HG02852 (cell line): ENCODE measurements around the gene NDST1.

Experiments
- ATAC-seq: cut with Tn5 transposase; IDR thresholded peaks from one replicate; pipeline ENCODE4 v1.9.1; 2021; ENCODE audit warnings: mild to moderate bottlenecking, moderate library complexity; ENCODE audit not compliant: unreplicated experiment

Gene NDST1

DNA sequence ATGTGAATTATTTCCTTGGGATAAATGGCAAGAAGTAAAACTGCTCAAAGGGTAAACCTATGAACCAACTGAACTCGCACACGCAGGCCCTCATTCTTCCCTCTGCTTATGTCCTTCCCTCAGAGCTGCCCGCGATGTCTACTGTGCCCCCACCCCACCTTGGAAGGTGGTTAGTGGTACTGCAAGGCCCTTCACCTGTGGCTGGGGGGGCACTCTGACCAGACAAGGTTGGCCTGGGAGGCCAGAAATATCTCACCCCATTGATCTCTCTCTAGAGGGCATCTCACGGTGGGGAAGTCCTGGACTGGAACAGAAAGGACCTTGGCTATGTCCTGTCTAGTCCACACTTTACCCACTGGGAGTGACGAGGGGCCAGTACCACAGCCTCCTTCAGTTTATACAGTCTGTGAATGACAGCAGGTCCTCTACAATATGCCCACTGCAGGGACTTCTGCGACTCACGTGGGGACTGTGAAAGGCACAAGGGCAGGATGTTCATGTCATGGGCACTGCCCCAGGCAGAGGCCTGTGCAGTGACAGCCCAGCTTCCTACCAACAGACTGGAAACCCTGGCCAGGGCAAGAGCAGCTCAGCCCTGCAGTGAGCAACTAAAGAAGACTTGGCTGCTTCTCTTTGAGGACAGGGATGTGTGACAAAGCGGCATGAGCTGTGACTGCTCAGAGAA is 75.8 kb downstream of the NDST1 start:
- ATAC-seq, result no peak

DNA sequence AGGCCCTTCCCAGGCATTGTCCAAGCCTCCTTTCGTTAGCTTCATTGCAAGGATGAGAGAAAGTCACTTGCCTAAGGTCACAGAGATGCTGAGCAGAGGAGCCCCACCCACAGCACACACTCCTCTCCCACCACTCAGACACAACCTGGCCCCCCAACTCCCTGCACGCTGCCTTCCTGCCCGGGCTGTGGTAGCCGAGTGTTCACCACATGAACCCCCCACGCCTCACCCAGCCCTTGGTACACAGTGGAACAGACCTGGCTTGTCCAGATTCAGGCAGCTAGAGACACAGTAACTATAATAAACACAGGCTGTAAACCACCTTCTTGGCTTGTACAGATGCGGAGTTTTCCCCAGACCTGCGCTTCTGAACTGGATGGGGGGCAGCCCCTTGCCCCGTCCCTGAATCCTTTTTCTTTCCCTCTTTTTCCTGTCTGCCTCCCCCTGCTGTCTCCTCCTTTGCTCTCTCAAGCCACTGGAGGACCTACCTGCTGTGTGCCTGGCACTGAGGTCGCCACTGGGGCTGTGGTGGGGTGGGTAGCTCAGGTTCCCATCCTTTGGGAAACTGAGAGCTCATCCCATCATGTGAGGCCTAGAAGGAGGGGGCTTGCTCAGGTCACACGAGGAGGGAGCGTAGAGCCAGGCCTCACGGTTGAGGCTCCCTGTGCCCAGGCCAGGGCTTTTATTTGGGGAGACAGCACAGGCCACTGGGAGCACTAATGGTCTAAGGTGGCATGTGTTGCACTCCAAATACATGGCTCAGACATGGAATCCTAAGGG is 76.8 kb downstream of the NDST1 start:
- ATAC-seq, result no peak

DNA sequence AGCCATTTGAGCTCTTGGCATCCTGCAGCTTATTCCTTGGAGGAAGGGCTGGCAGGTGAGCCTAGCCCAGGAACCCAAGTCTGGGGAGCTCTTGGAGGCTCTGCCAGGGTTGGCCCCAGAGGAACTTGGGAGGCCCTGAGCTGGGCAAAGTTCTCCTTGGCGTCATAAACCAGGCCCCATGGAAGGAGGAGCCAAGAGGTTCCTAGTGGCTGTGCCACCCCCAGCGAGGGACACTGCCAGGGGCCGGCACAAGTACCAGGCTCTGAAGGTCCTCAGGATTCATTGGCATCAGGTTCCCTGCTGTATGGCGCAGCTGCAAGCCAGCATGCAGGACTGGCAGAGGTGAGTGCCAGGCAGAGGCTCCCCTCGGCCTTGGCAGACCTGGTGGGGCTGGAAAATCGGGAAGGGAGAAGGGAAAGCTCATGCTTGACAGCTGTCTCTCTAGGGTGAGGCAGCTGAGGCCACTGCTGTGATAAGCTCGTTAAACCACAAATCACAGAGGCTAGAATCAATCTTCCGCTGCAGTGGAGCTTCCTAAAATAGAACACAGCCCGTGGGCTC is 77.9 kb downstream of the NDST1 start:
- no peak for ATAC-seq

- no peak for ATAC-seq
Measured at GRCh38 chr5:150587016-150587415, 79.1 kb downstream of the NDST1 start.

DNA sequence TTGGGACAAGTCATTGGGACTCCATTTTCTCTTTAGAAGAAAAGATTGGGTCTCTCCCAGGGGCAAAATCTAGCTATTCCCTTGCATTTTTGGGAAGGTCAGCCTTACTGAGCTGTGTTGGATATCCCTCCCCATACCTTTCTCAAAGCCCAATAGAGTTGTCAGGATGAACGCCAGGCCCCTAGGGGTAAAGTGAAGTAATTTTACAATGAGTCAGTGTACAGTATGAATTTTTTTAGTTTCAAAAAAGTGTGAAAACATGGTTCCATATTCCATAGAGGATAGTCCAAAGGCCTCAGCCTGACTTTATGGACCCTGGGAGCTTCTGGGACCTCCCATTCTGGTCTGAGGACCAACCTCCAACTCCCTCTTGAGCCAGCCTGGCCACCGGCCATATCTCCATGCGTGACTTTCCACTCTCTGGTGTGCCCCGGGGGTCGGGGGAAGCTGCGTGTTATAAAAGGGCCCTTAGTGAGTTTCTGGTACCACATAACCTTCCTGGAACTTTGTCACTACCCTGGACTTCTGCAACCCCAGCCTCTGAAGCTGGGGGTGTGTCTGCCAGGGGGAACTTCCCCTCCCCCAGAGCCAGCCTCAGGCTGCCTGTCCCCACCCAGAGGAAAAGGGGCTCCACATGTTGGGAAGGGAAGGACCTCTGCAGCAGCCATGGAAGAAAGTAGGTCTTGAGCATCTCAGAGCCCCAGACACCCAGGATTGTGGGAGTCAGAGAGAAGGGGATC is 80.1 kb downstream of the NDST1 start:
- ATAC-seq, result no peak

DNA sequence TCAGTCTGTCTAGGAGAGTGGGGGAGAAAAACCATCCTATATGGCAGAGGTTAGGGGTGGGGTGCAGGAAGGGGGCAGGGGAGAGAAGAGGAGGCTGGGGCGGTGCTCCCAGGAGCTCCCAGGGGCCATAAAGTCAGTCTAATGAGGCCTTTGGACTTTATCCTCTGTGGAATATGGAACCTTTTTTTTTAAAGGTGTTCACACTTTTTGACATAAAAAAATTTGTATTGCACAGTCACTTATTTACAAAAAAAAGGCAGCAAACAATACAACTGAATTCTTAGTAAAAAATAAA is 80.6 kb downstream of the NDST1 start:
- ATAC-seq, result no peak

DNA sequence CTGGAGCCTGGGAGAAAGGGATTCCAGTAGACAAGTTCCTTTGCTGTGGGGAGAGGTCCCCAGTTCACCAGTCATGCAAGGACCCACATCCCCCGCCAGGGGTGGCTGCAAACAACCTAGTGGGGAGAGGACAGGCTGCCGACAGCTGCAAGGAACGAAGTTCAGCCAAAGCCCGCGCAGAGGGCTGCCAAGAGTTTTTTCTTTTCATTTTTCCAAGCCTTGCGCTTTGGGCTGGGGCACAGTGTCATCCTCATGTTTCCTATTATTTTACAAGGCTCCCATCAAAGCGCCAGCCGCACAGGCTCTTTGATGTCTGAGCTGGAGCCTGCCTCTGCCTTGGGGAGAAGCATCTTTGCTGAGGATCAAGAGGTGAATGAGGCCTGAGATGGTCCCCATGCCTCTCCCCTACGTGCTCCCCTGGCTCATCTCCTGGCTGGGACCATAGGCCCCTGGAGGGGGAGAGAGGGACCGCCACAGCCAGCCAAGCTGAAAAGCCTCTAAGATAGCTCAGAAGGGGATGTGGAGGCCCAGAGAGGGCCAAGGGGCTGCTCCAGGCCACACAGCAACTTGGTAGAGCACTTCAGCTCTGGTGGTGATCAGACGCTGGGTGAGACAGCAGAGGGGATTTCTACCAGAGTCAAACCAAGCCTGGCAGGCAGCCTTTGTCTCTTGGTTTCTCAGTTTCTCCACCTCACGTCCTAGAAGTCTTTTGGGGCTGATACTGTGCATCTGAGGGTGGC is 82.1 kb downstream of the NDST1 start:
- peak; percentile 59 for ATAC-seq

DNA sequence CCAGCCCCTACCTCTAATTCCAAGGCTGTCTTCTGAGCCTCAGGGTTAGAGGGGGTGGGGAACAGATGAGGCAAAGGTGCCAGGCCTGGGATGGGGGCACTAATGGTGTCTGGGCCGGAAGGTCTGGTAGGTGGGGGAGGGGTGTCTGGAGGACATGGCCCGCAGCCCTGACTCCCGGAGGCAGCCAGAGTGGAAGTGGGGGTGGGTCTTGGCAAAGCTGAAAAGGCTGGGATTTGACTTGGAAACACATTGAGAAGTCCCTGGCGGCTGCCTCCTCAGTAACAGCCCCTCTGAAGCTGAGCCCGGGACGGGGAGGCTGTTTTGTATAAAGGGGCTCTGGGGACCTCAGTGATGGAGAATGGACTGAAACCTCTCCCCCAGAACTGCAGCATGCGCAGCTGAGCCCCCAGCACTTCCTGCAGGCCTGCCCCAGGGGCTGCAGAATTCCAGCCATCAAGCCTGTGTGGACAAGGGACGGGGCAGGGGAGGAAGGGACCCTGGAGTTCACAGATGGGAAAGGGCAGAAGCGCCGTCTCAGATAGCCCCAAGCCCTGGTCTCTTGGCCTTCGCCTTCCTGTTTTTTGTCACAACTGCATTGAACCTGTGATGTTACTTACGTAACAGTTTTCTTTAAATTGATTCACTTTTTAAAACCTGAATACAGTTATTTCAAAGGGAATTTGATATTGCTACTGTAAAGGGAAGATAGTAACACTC is 83.2 kb downstream of the NDST1 start:
- no peak for ATAC-seq

- ATAC-seq, result no peak
Measured at GRCh38 chr5:150593593-150593992, 85.7 kb downstream of the NDST1 start.

GRCh38 chr5:150593996-150594395 is 86.1 kb downstream of the NDST1 start:
- no peak for ATAC-seq

DNA sequence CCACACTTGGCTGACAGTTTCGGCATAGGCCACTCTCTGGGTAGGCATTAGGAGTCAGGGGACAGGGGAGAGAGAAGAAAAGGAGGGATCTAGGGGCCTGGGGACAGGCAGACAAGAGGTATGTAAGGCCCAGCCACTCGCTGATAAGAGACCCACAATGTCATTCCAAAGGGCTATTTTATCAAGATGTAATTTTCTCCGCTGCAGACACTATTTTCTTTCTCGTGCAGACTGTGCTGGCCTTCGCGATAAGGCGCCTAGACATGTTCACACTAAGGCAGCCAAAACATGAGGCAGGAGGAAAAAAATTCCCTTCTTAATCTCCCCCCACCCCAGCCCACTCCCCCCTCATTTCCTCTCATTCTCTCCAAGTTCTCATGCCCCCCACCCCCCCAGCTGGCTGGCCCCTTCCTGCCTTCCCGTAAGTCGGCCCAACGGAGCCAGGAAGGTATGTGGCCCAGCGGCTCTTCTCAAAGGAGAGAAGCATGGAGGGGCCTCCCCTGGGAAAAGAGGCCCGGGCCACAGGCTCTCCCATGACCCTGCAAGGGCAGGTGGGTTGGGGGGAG is 87.6 kb downstream of the NDST1 start:
- no peak for ATAC-seq

DNA sequence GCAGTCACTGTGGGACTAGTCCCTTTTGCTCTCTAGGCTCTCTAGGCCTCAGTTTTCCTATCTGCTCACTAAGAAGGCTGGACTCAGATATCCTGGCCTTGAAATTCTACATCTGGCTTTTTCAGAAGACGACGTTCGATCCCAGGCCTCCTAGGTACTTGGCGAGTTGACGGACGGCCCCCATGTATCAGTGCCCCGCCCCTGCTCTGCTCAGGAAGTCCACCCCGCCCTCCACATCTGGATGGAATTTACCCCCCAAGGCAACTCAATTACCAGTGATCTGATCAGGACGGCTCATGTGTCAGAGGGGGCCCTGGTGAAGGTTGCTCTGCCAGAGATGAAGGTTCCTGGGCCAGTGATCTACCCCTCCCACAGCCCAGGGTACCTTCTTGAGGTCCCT is 88.4 kb downstream of the NDST1 start:
- ATAC-seq, result no peak

DNA sequence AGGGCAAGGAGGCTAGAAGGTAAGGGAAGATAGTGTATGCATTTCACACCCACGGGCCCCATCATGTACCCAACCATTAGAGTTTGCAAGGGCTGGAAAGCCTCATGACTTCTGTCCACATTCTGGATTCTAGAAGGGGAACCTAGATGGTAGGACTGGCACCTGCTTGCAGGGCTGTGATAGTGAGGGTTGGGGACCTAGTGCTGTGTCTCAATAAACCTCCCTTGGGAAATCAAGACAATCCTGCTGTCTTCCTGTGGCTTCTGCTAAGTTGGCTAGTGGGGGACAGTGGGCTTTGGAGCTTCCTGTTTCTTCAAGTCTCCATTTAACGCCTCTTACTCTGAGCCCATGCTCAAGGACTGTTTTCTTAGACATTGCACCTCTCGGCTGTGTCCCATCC is 88.9 kb downstream of the NDST1 start:
- no peak for ATAC-seq

DNA sequence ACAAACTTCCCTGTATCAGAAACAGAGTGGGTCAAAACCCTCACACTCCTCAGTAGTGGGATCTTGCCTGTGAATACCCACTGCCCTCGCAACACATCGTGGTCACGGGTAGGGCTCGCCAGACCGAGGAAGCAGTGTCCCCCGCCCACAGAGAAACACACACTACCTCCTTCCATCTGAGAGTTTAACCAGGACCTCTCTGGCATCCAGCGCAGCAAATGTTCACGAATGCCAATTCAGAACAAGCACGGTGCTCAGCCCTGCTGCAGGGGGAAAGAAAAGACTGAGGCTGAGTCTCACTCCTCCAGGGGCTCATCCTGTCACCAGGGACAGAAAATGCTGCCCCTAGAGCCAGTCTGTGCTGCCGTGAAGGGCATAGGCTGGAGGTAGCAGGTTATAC is 90.1 kb downstream of the NDST1 start:
- no peak for ATAC-seq

DNA sequence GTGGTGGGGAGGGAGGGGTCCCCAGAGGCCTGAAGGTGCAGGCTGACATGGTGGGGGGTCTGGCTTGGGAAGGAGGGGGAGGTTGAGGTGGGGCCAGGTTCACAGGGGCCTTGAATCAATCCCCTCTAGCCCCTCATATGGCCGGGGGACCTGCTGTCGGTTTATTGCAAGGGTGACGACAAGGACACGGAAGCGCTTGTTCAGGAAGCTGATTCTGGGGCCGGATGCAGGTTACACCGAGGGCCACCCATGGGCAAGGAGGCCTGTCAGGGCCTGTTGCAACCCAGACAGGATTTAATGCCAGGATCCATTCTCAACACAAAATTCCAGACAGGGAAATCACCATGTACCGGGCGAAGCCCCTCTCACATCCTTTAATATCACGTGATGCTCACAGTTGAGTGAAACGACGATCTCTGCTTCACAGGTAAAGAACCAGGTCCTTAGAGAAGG is 90.9 kb downstream of the NDST1 start:
- ATAC-seq, result no peak

GRCh38 chr5:150599281-150599680 is 91.3 kb downstream of the NDST1 start:
- ATAC-seq, result no peak

- no peak for ATAC-seq
Measured at GRCh38 chr5:150599917-150600511, 92.1 kb downstream of the NDST1 start.

- no peak for ATAC-seq
Measured at GRCh38 chr5:150600616-150601490, 92.9 kb downstream of the NDST1 start.
